NCI-H1694 treated with DMSO at 0.1 percent for 48 hours (cell line): ENCODE data around the gene CNTN2.

Source experiments
- DNase-seq: peaks from one replicate; lab custom pipeline; 2025; lab: John Stamatoyannopoulos, UW

The CNTN2 gene

GRCh38 chr1:205024679-205025078, 18.3 kb upstream of the CNTN2 start:
- DNase-seq, result no peak

GRCh38 chr1:205025239-205025638, 17.8 kb upstream of the CNTN2 start:
- no peak for DNase-seq

- no peak for DNase-seq
These were observed 16.8 kb upstream of the CNTN2 start for GRCh38 chr1:205026181-205026580.

- no peak for DNase-seq
These were observed 14.6 kb upstream of the CNTN2 start for GRCh38 chr1:205028390-205028789.

- DNase-seq, result no peak
These were observed 14.1 kb upstream of the CNTN2 start for GRCh38 chr1:205028924-205029323.

GRCh38 chr1:205030241-205030640, 12.8 kb upstream of the CNTN2 start:
- DNase-seq, result no peak

GRCh38 chr1:205030896-205031295, 12.1 kb upstream of the CNTN2 start:
- DNase-seq, result no peak

- DNase-seq, result peak; percentile 95
These were observed 10.5 kb upstream of the CNTN2 start for GRCh38 chr1:205032508-205032907.

GRCh38 chr1:205037539-205037938, 5.5 kb upstream of the CNTN2 start:
- DNase-seq, result no peak

- DNase-seq, result no peak
These were observed 4.8 kb upstream of the CNTN2 start for GRCh38 chr1:205038132-205038786.

- DNase-seq, result peak; percentile 20
These were observed 1.9 kb upstream of the CNTN2 start for GRCh38 chr1:205041001-205041715.

- DNase-seq, result peak; percentile 53
These were observed 758 bp upstream of the CNTN2 start for GRCh38 chr1:205041998-205042910.

GRCh38 chr1:205043866-205044265, 854 bp downstream of the CNTN2 start:
- DNase-seq, result no peak

- DNase-seq, result no peak
These were observed 1.7 kb downstream of the CNTN2 start for GRCh38 chr1:205044741-205045140.

GRCh38 chr1:205045146-205045545, 2.1 kb downstream of the CNTN2 start:
- no peak for DNase-seq

- no peak for DNase-seq
These were observed 3.9 kb downstream of the CNTN2 start for GRCh38 chr1:205046870-205047269.

- DNase-seq, result no peak
These were observed 4.8 kb downstream of the CNTN2 start for GRCh38 chr1:205047764-205048231.

GRCh38 chr1:205048382-205048781, 5.4 kb downstream of the CNTN2 start:
- peak; percentile 78 for DNase-seq

GRCh38 chr1:205049479-205049878, 6.5 kb downstream of the CNTN2 start:
- DNase-seq, result no peak

GRCh38 chr1:205052690-205053089, 9.7 kb downstream of the CNTN2 start:
- DNase-seq, result no peak

GRCh38 chr1:205053296-205053695, 10.3 kb downstream of the CNTN2 start:
- DNase-seq, result no peak

GRCh38 chr1:205054013-205054412, 11.0 kb downstream of the CNTN2 start:
- no peak for DNase-seq

- DNase-seq, result no peak
These were observed 13.2 kb downstream of the CNTN2 start for GRCh38 chr1:205056188-205056611.
